NCI-H2029 (cell line): ENCODE results near the gene CKS1B.
A peak's percentile ranks its signal among the peaks of the same experiment; 100 is the strongest.

Experiments
- DNase-seq: peaks from one replicate; lab custom pipeline; 2025; lab: John Stamatoyannopoulos, UW

The CKS1B gene

GRCh38 chr1:155015527-155016230 lies 41.2 kb downstream of the CKS1B start:
- DNase-seq = no peak

- no peak for DNase-seq
Observed at GRCh38 chr1:155016231-155016831, 41.9 kb downstream of the CKS1B start.

- peak; percentile 71 for DNase-seq
Observed at GRCh38 chr1:155017041-155017945, 42.8 kb downstream of the CKS1B start.

GRCh38 chr1:155017946-155018316 lies 43.5 kb downstream of the CKS1B start:
- DNase-seq = no peak

GRCh38 chr1:155018617-155019348 lies 44.3 kb downstream of the CKS1B start:
- DNase-seq = no peak

GRCh38 chr1:155019377-155020245 lies 45.1 kb downstream of the CKS1B start:
- no peak for DNase-seq

- no peak for DNase-seq
Observed at GRCh38 chr1:155022136-155022926, 47.9 kb downstream of the CKS1B start.

GRCh38 chr1:155022927-155023236 lies 48.4 kb downstream of the CKS1B start:
- peak; percentile 74 for DNase-seq

GRCh38 chr1:155023627-155024026 lies 49.1 kb downstream of the CKS1B start:
- no peak for DNase-seq

- no peak for DNase-seq
Observed at GRCh38 chr1:155024315-155024714, 49.8 kb downstream of the CKS1B start.

GRCh38 chr1:155026154-155026553 lies 51.7 kb downstream of the CKS1B start:
- no peak for DNase-seq

- DNase-seq = no peak
Observed at GRCh38 chr1:155026588-155026987, 52.1 kb downstream of the CKS1B start.
